Mesenchymal stem cell (in vitro differentiated cells and primary cell): ENCODE results near the gene DPYSL5.
"Not testable (repeated sequence)": the region's sequence is repeated elsewhere in the genome, so short reads cannot be mapped to it uniquely, and the experiment has no call there.

Source experiments
- DNase-seq: peaks from one replicate; pipeline ENCODE4 v3.0.0-alpha.2; 2013
- H2AFZ ChIP-seq: one replicate; pipeline ENCODE4 v1.6.1; 2013; ENCODE audit warnings: low read depth, mild to moderate bottlenecking, control low read depth, inconsistent platforms, low read length, moderate library complexity
- H2AK5ac ChIP-seq: 2 replicates; pipeline ENCODE4 v1.6.1; 2013; ENCODE audit warnings: low read length, moderate library complexity, mild to moderate bottlenecking, inconsistent platforms; ENCODE audit not compliant: severe bottlenecking
- H2BK120ac ChIP-seq: one replicate; pipeline ENCODE4 v1.6.1; 2013; ENCODE audit warnings: low read depth, mild to moderate bottlenecking, inconsistent platforms, low read length, moderate library complexity
- H2BK12ac ChIP-seq, 2 experiments: one replicate each; pipeline ENCODE4 v1.6.1; 2013; ENCODE audit warnings: inconsistent platforms in 2 of 2, low read length in 2 of 2, mild to moderate bottlenecking in 2 of 2, moderate library complexity in 2 of 2, control low read depth in 1 of 2
- H2BK15ac ChIP-seq: one replicate; pipeline ENCODE4 v1.6.1; 2013; ENCODE audit warnings: mild to moderate bottlenecking, low read depth, inconsistent platforms; ENCODE audit not compliant: poor library complexity, severe bottlenecking
- H2BK5ac ChIP-seq: 2 replicates; pipeline ENCODE4 v1.6.1; 2013; ENCODE audit warnings: low read depth, mild to moderate bottlenecking, low read length, control low read depth, inconsistent platforms; ENCODE audit not compliant: poor library complexity, severe bottlenecking
- H3K14ac ChIP-seq, 2 experiments: one replicate each; pipeline ENCODE4 v1.6.1; 2013; ENCODE audit warnings: inconsistent platforms in 2 of 2, low read length in 2 of 2, control low read depth in 1 of 2, mild to moderate bottlenecking in 1 of 2, moderate library complexity in 1 of 2
- H3K18ac ChIP-seq, 2 experiments: one replicate each; pipeline ENCODE4 v1.6.1; 2013; ENCODE audit warnings: inconsistent platforms in 2 of 2, low read length in 2 of 2, control low read depth in 1 of 2, low read depth in 1 of 2, mild to moderate bottlenecking in 1 of 2
- H3K23ac ChIP-seq, 2 experiments: one replicate each; pipeline ENCODE4 v1.6.1; 2013; ENCODE audit warnings: inconsistent platforms in 2 of 2, low read length in 2 of 2, mild to moderate bottlenecking in 2 of 2, moderate library complexity in 2 of 2, control low read depth in 1 of 2
- H3K27ac ChIP-seq: 2 replicates; pipeline ENCODE4 v1.5.1; 2013; ENCODE audit warnings: mild to moderate bottlenecking, moderate library complexity, low read length, control low read depth, inconsistent platforms; ENCODE audit not compliant: poor library complexity, severe bottlenecking
- H3K27me3 ChIP-seq, 2 experiments: 2 replicates each; pipeline versions ENCODE4 v1.6.1 to v1.7.0; 2013; ENCODE audit warnings: low read length in 2 of 2, mild to moderate bottlenecking in 2 of 2, moderate library complexity in 2 of 2, control low read depth in 1 of 2, inconsistent platforms in 1 of 2; ENCODE audit not compliant: control insufficient read depth in 1 of 2, insufficient read depth in 1 of 2
- H3K36me3 ChIP-seq, 2 experiments: 2 replicates each; pipeline versions ENCODE4 v1.6.1 to v1.7.0; 2013; ENCODE audit warnings: low read length in 2 of 2, control low read depth in 1 of 2, inconsistent platforms in 1 of 2, low read depth in 1 of 2, mild to moderate bottlenecking in 1 of 2; ENCODE audit not compliant: insufficient read depth in 2 of 2, control insufficient read depth in 1 of 2
- H3K4ac ChIP-seq, 2 experiments: one replicate each; pipeline ENCODE4 v1.6.1; 2013; ENCODE audit warnings: inconsistent platforms in 2 of 2, low read length in 2 of 2, mild to moderate bottlenecking in 2 of 2, moderate library complexity in 2 of 2, control low read depth in 1 of 2, low read depth in 1 of 2
- H3K4me1 ChIP-seq: 2 replicates; pipeline ENCODE4 v1.6.1; 2013; ENCODE audit warnings: low read depth, low read length, control low read depth; ENCODE audit not compliant: control insufficient read depth, insufficient read depth
- H3K4me2 ChIP-seq: 2 replicates; pipeline ENCODE4 v1.6.1; 2013; ENCODE audit warnings: low read length, mild to moderate bottlenecking, inconsistent platforms; ENCODE audit not compliant: poor library complexity, severe bottlenecking
- H3K4me3 ChIP-seq, 2 experiments: 2 replicates each; pipeline versions ENCODE4 v1.5.1 to v1.7.0; 2013; ENCODE audit warnings: low read length in 2 of 2, mild to moderate bottlenecking in 2 of 2, control low read depth in 1 of 2, low read depth in 1 of 2; ENCODE audit not compliant: insufficient read depth in 1 of 2
- H3K79me1 ChIP-seq: replicated peaks from 2 replicates; pipeline ENCODE4 v1.6.1; 2013; ENCODE audit warnings: mild to moderate bottlenecking, control low read depth, low read length, inconsistent platforms; ENCODE audit not compliant: poor library complexity, severe bottlenecking
- H3K9ac ChIP-seq: 2 replicates; pipeline ENCODE4 v1.7.0; 2013; ENCODE audit warnings: mild to moderate bottlenecking, low read length, moderate library complexity
- H3K9me3 ChIP-seq: 2 replicates; pipeline ENCODE4 v1.7.0; 2013; ENCODE audit warnings: mild to moderate bottlenecking, low read length; ENCODE audit not compliant: control insufficient read depth
- H4K8ac ChIP-seq: one replicate; pipeline ENCODE4 v1.6.1; 2013; ENCODE audit warnings: inconsistent platforms, mild to moderate bottlenecking, low read length, moderate library complexity
- H4K91ac ChIP-seq: one replicate; pipeline ENCODE4 v1.6.1; 2013; ENCODE audit warnings: mild to moderate bottlenecking, low read length, inconsistent platforms
- WGBS: methylation state at CpG from one replicate; pipeline ENCODE4 v1.1.7; 2013; ENCODE audit warnings: mixed read lengths; 5-methylcytosine and 5-hydroxymethylcytosine counted together

The DPYSL5 gene

GRCh38 chr2:26917135-26917836, 69.4 kb downstream of the DPYSL5 start:
- no peak overlapping the region for H4K91ac ChIP-seq
- no peak overlapping the region for H2AK5ac ChIP-seq
- no peak overlapping the region for H3K14ac ChIP-seq
- H3K4ac ChIP-seq = no peak overlapping the region
- H2BK120ac ChIP-seq = no peak overlapping the region
- no peaks in the 10 kb centered on the region for H3K79me1 ChIP-seq
- no peak overlapping the region for H3K27ac ChIP-seq
- H2AFZ ChIP-seq = no peak overlapping the region
- 57% methylated on average over 5 of the region's 5 CpGs for WGBS
- no peak overlapping the region for H4K8ac ChIP-seq
- no peak overlapping the region for H3K4me2 ChIP-seq
- peaks cover 64 to 85% of the 10 kb centered on the region in 2 experiments for H3K27me3 ChIP-seq
- no peaks in the 10 kb centered on the region for H3K9me3 ChIP-seq
- no peaks in the 10 kb centered on the region for H3K4me1 ChIP-seq
- no peak overlapping the region for H3K9ac ChIP-seq
- no peaks in the 10 kb centered on the region for H3K36me3 ChIP-seq
- DNase-seq = no peak
- no peak overlapping the region for H2BK5ac ChIP-seq
- no peak overlapping the region for H2BK15ac ChIP-seq
- no peak overlapping the region for H2BK12ac ChIP-seq
- H3K18ac ChIP-seq = no peak overlapping the region
- H3K4me3 ChIP-seq = no peak overlapping the region
- H3K23ac ChIP-seq = no peak overlapping the region

DNA sequence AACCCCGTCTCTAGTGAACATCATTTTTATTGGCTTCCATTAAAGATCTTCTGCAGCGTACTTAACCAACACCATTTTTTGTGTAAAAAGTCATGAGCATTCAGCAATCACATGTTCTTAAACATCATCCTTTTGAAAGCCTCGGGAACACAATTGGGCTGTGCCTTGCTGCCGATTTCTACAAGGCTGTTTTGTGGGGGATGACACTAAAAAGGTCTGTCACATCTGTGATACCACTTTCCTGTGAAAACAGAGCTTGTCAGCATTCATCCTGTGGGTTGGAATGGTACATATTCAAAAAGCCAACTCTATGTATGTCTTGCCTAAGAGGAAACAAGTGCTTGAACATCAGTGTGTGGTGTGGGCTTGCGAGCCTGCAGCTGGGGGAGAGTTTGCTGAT, 73.4 kb downstream of the DPYSL5 start:
- H3K18ac ChIP-seq = no peak overlapping the region
- no peaks in the 10 kb centered on the region for H3K36me3 ChIP-seq
- no peak overlapping the region for H3K9ac ChIP-seq

DNA sequence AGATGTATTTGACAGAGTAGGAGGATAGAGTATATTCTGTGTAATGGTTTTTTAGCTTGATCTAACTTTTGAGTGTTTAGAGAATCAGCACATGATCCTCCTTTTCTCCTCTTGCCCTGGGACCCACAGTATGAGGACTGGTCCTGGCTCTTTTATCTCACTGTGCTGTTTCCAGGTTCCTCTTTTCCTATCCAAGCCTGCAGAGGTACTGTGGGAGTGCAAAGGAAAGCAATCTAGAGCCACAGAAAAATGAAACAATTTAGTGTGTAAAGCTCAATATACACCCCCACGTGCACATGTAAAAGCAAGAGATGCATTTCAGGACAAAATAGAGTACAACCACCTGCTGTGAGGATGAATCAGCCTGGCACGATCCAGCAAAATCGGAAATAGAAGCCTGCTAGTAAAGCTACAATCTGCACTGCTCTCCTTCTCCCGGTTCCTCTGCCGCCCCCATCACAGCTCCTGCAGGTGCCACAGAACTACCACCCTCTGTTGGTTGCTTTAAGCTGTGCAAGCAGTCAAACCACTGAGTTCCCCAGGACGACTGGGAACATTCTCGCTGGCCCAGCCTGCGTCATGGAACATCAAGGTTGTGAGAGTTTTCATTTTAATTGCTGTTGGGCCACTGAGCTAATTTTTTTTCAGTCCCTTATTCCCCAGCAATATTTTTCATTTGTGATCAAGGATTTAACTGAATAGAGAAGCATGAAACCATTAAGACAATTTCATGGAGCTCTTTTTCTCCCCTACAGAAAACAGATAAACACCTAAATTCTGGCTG, 74.7 kb downstream of the DPYSL5 start:
- Histone ChIP-seq H2BK120ac (no peak overlapping the region), H3K18ac (no peak overlapping the region), H3K79me1 (no peaks in the 10 kb centered on the region), H2BK15ac (no peak overlapping the region), H2AFZ (no peak overlapping the region), H3K23ac (no peak overlapping the region), H2BK5ac (no peak overlapping the region), H3K14ac (no peak overlapping the region), H3K4me3 (no peak overlapping the region), H3K36me3 (no peaks in the 10 kb centered on the region), H2BK12ac (no peak overlapping the region), H2AK5ac (no peak overlapping the region), H3K4me1 (peaks cover 13% of the 10 kb centered on the region), H4K91ac (no peak overlapping the region), H3K9me3 (no peaks in the 10 kb centered on the region), H3K9ac (no peak overlapping the region), H3K27ac (no peak overlapping the region), H4K8ac (no peak overlapping the region), H3K4me2 (no peak overlapping the region), H3K4ac (no peak overlapping the region), H3K27me3 (peaks cover 14 to 58% of the 10 kb centered on the region in 2 experiments)
- 27% methylated on average over 8 of the region's 8 CpGs for WGBS
- DNase-seq = peak; percentile 54

More for the DNA sequence above, 73.4 kb downstream of the DPYSL5 start:
- 89% methylated on average over 5 of the region's 5 CpGs for WGBS
- Histone ChIP-seq H3K23ac (no peak overlapping the region), H3K27me3 (peaks cover 24 to 60% of the 10 kb centered on the region in 2 experiments), H3K9me3 (no peaks in the 10 kb centered on the region), H4K91ac (no peak overlapping the region), H2BK12ac (no peak overlapping the region), H2BK5ac (no peak overlapping the region), H2AK5ac (no peak overlapping the region), H3K4me1 (peaks cover 13% of the 10 kb centered on the region), H4K8ac (no peak overlapping the region), H2BK15ac (no peak overlapping the region), H3K4me3 (no peak overlapping the region), H3K14ac (no peak overlapping the region), H2BK120ac (no peak overlapping the region), H3K79me1 (no peaks in the 10 kb centered on the region), H2AFZ (no peak overlapping the region), H3K27ac (no peak overlapping the region), H3K4ac (no peak overlapping the region), H3K4me2 (no peak overlapping the region)
- no peak for DNase-seq

DNA sequence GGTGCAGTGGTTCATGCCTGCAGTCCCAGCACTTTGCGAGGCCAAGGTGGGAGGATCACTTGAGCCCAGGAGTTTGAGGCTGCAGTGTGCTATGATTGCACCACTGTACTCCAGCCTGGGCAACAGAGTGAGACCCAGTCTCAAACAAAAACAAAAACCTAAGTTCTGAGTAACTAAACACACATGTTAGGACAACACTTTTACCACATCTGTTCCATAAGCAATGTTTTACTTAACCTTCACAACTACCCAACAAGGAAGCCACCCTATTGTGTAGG, 75.2 kb downstream of the DPYSL5 start:
- H4K91ac ChIP-seq, H2BK120ac ChIP-seq, H3K4ac ChIP-seq, DNase-seq, H3K23ac ChIP-seq, H3K18ac ChIP-seq, H2AK5ac ChIP-seq, H3K79me1 ChIP-seq, H3K27ac ChIP-seq, H3K14ac ChIP-seq, H2BK15ac ChIP-seq, H2AFZ ChIP-seq, H3K36me3 ChIP-seq, H3K9ac ChIP-seq, H3K9me3 ChIP-seq, H3K4me3 ChIP-seq, H2BK5ac ChIP-seq, H2BK12ac ChIP-seq, H4K8ac ChIP-seq, H3K4me2 ChIP-seq: not testable (repeated sequence)
- Histone ChIP-seq H3K4me1 (peaks cover 13% of the 10 kb centered on the region), H3K27me3 (peaks cover 13 to 62% of the 10 kb centered on the region in 2 experiments)
- 100% methylated on average over 1 of the region's 1 CpG for WGBS
